OCI-LY1 (cell line): ENCODE data around the gene B3GNT8.
A peak's percentile ranks its signal among the peaks of the same experiment; 100 is the strongest.
"Not testable (repeated sequence)": the region's sequence is repeated elsewhere in the genome, so short reads cannot be mapped to it uniquely, and the experiment has no call there.

Experiments
- H2AFZ ChIP-seq: fragments of 200-600 bp; sonication (generic), shearing (Covaris generic); 2 replicates; pipeline ENCODE4 v1.6.0; 2014; ENCODE audit warnings: antibody characterized with exemption, mild to moderate bottlenecking, low read length
- H3F3A ChIP-seq: fragments of 200-600 bp; sonication (generic), shearing (Covaris generic); 2 replicates; pipeline ENCODE4 v1.6.0; 2014; ENCODE audit warnings: mild to moderate bottlenecking, antibody characterized with exemption, low read length, moderate library complexity; ENCODE audit not compliant: insufficient read depth
- H3K27ac ChIP-seq: fragments of 200-600 bp; sonication (generic); 2 replicates; pipeline ENCODE4 v1.5.1; 2014; ENCODE audit warnings: low read length, mixed run types, mild to moderate bottlenecking, low read depth; ENCODE audit not compliant: poor library complexity, severe bottlenecking
- H3K27me3 ChIP-seq: fragments of 200-600 bp; sonication (generic); 2 replicates; pipeline ENCODE4 v1.6.0; 2014; ENCODE audit warnings: antibody characterized with exemption, mild to moderate bottlenecking, low read length, moderate library complexity; ENCODE audit not compliant: insufficient read depth
- H3K36me3 ChIP-seq: fragments of 200-600 bp; sonication (generic); 2 replicates; pipeline ENCODE4 v1.6.1; 2014; ENCODE audit warnings: mild to moderate bottlenecking, antibody characterized with exemption, low read length, moderate library complexity, mixed read lengths; ENCODE audit not compliant: insufficient read depth
- H3K4me1 ChIP-seq: fragments of 200-600 bp; sonication (generic); 2 replicates; pipeline ENCODE4 v1.5.1; 2014; ENCODE audit warnings: mild to moderate bottlenecking, low read length, moderate library complexity; ENCODE audit not compliant: insufficient read depth, severe bottlenecking
- H3K4me2 ChIP-seq: fragments of 200-600 bp; sonication (generic), shearing (Covaris generic); 2 replicates; pipeline ENCODE4 v1.6.1; 2014; ENCODE audit warnings: low read length
- H3K4me3 ChIP-seq: fragments of 200-600 bp; sonication (generic); 2 replicates; pipeline ENCODE4 v1.5.1; 2014; ENCODE audit warnings: low read length, low read depth, mild to moderate bottlenecking, mixed read lengths; ENCODE audit not compliant: poor library complexity, severe bottlenecking
- H3K79me2 ChIP-seq: fragments of 200-600 bp; shearing (Covaris generic); 2 replicates; pipeline ENCODE4 v1.6.1; 2016; ENCODE audit warnings: mixed run types, low read length, mixed read lengths; ENCODE audit not compliant: insufficient read depth
- H3K9ac ChIP-seq: fragments of 200-600 bp; sonication (generic), shearing (Covaris generic); 2 replicates; pipeline ENCODE4 v1.6.1; 2014; ENCODE audit warnings: mild to moderate bottlenecking, low read length, mixed read lengths
- H3K9me2 ChIP-seq: fragments of 200-600 bp; sonication (generic), shearing (Covaris generic); 2 replicates; pipeline ENCODE4 v1.6.1; 2014; ENCODE audit warnings: low read depth, mild to moderate bottlenecking, low read length, mixed read lengths
- H3K9me3 ChIP-seq: fragments of 200-600 bp; shearing (Covaris generic); 2 replicates; pipeline ENCODE4 v1.6.1; 2014; ENCODE audit warnings: low read length, mixed read lengths
- H4K20me1 ChIP-seq: fragments of 200-600 bp; sonication (generic), shearing (Covaris generic); 2 replicates; pipeline ENCODE4 v1.6.0; 2016; ENCODE audit warnings: mild to moderate bottlenecking, low read length; ENCODE audit not compliant: insufficient read depth
- CTCF ChIP-seq: fragments of 200-600 bp; sonication (generic), shearing (Covaris generic); IDR thresholded peaks from 2 replicates; pipeline ENCODE4 v1.5.1; 2017; ENCODE audit warnings: mild to moderate bottlenecking, antibody characterized with exemption, low read length, moderate library complexity, mixed read lengths
- EZH2 ChIP-seq: fragments of 200-600 bp; sonication (generic), shearing (Covaris generic); IDR thresholded peaks from 2 replicates; pipeline ENCODE4 v1.8.0; 2017; ENCODE audit warnings: borderline replicate concordance, mixed run types, mild to moderate bottlenecking, antibody characterized with exemption, low read length, moderate library complexity, mixed read lengths

The B3GNT8 gene

DNA sequence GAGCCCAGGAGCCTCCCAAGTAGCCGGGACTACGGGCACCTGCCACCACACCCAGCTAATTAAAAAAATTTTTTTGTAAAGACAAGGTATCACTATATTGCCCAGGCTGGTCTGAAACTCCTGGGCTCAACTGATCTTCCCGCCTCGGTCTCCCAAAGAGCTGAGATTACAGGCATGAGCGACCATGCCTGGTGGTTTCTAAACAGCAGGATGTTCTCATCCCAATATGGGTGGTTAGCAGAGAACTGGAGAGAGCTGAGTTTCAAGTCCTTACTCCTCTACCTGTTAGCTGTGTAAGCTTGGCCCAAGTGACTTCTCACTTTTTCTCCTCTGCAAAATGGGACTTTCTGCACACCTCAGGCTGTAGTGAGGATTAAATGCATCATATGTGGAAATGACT lies 42.8 kb downstream of the B3GNT8 start:
- no peaks in the 10 kb centered on the region for H3K9me3 ChIP-seq
- H3F3A ChIP-seq: no peaks in the 10 kb centered on the region
- H3K27ac ChIP-seq: no peak overlapping the region
- H2AFZ ChIP-seq: no peak overlapping the region
- no peak overlapping the region for H3K9ac ChIP-seq
- TF ChIP-seq CTCF: no peak
- no peak for TF ChIP-seq EZH2
- no peaks in the 10 kb centered on the region for H3K79me2 ChIP-seq
- H3K27me3 ChIP-seq: no peaks in the 10 kb centered on the region
- H3K4me3 ChIP-seq: no peak overlapping the region
- H3K4me2 ChIP-seq: no peak overlapping the region
- H3K4me1 ChIP-seq: no peaks in the 10 kb centered on the region
- H3K9me2 ChIP-seq: no peaks in the 10 kb centered on the region
- H3K36me3 ChIP-seq: peaks cover 33% of the 10 kb centered on the region; the same call in 1 of the 2 replicates
- H4K20me1 ChIP-seq: no peaks in the 10 kb centered on the region

DNA sequence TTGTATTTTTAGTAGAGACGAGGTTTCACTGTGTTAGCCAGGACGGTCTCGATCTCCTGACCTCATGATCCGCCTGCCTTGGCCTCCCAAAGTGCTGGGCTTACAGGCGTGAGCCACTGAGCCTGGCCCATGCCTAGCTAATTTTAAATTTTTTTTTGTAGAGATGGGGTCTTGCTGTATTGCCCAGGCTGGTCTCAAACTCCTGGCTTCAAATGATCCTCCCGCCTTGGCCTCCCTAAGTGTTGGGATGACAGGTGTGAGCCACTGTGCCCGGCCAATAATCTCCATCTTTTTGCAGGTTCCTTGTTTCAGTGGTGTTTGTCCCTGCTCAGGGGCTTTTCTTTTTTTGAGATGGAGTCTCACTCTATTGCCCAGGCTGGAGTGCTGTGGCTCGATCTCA lies 45.6 kb downstream of the B3GNT8 start:
- H3K9me3 ChIP-seq, H2AFZ ChIP-seq, H3K9me2 ChIP-seq, H3K4me2 ChIP-seq, H3K27me3 ChIP-seq, H3K4me3 ChIP-seq, H3K4me1 ChIP-seq, H3K9ac ChIP-seq, H3K27ac ChIP-seq, H4K20me1 ChIP-seq, H3K79me2 ChIP-seq, H3F3A ChIP-seq: not testable (repeated sequence)
- H3K36me3 ChIP-seq: peaks cover 14% of the 10 kb centered on the region; the same call in 1 of the 2 replicates

DNA sequence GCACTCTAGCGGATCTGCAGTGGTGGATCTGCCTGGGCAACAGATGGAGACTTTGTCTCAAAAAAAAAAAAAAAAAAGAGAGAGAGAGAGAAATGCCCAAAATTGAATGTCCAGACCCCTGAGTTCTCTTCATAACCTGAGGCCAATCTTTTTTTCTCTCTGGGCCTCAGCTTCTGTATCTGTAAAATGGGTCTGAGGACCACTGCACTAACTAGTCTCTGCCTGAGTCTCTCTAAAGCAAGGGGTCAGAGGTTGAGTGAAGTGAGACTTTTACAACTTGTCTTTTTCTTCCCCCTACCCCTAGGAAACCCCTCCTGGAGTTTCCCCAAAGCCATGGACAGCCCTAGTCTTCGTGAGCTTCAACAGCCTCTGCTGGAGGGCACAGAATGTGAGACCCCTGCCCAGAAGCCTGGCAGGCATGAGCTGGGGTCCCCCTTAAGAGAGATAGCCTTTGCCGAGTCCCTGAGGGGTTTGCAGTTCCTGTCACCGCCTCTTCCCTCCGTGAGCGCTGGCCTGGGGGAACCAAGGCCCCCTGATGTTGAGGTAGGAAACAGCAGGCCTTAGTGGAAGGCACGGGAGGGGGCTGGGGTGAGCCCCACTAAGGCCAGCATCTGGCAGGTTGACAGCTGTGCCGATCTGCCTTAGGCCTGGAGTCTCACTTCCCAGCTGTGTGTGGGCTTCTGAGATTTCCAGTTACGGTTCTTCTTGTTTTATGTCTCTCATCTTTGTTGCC lies 49.0 kb downstream of the B3GNT8 start:
- Histone ChIP-seq H3K4me3 (no peak overlapping the region), H3K9me2 (no peaks in the 10 kb centered on the region), H3K27ac (peak overlapping the region; percentile 30), H3K9ac (no peak overlapping the region), H3F3A (no peaks in the 10 kb centered on the region), H3K9me3 (no peaks in the 10 kb centered on the region), H3K4me2 (no peak overlapping the region), H3K27me3 (no peaks in the 10 kb centered on the region), H2AFZ (no peak overlapping the region), H3K79me2 (no peaks in the 10 kb centered on the region), H4K20me1 (no peaks in the 10 kb centered on the region), H3K36me3 (peaks cover 5% of the 10 kb centered on the region), H3K4me1 (peaks cover 10% of the 10 kb centered on the region)
- TF ChIP-seq CTCF: peak; percentile 38; the same call in 1 of the 2 replicates
- TF ChIP-seq EZH2: no peak

DNA sequence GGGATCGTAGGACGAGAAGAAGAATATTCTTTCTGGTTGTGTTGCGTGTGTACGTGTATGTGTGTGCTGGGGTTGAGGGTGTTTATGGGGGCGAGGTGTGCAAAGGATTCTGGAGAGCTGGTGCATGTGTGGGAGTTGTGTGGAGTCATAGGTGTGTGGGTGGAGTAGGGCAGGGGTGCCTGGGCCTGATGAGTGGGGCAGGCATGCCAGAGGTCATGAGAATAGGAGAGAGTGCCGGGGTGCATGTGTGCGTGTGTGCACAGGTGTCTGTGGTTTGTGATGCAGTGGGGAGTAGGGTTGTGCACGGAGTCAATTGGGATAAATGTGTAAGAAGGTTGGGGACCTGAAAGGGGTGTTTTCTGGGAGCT lies 50.2 kb downstream of the B3GNT8 start:
- no peak overlapping the region; the same call in 1 of the 2 replicates for H3K9ac ChIP-seq

More for the DNA sequence above, 50.2 kb downstream of the B3GNT8 start:
- Histone ChIP-seq H3K36me3 (no peaks in the 10 kb centered on the region; the same call in 1 of the 2 replicates), H2AFZ (no peak overlapping the region), H4K20me1 (no peaks in the 10 kb centered on the region), H3K27me3 (no peaks in the 10 kb centered on the region), H3K4me1 (peaks cover 10% of the 10 kb centered on the region), H3K79me2 (no peaks in the 10 kb centered on the region), H3F3A (no peaks in the 10 kb centered on the region), H3K27ac (no peak overlapping the region), H3K9me3 (no peaks in the 10 kb centered on the region), H3K4me2 (peak overlapping the region; percentile 54; the same call in 1 of the 2 replicates), H3K4me3 (peak overlapping the region; percentile 43), H3K9me2 (no peaks in the 10 kb centered on the region)
- TF ChIP-seq EZH2 (no peak), CTCF (no peak)
